ENCODE data around the gene GDF7. TPM values are rescaled to one million over a fixed set of nuclear protein-coding genes. Genes with fewer than 3 reads are reported as not detected.

The GDF7 gene
- total and polyA plus RNA-seq, 2 of the 4 experiments (the other 2 are of a cell fraction) = under 0.01 to 0.02 TPM

GRCh38 chr2:20693317-20693716 is 26.4 kb downstream of the GDF7 start:
- H3K18ac ChIP-seq (ENCODE audit: low read depth, low read length) = no peak overlapping the region
- H3K9me3 ChIP-seq (ENCODE audit: control insufficient read depth, insufficient read depth, low read length) = no peaks in the 10 kb centered on the region
- H4K5ac ChIP-seq (ENCODE audit: low read depth, low read length) = no peak overlapping the region
- H2BK120ac ChIP-seq (ENCODE audit: low read depth, low read length) = no peak overlapping the region
- H3K56ac ChIP-seq (ENCODE audit: extremely low read depth, insufficient read depth, low read length) = no peak overlapping the region
- H4K20me1 ChIP-seq (ENCODE audit: insufficient read depth, low read length) = no peaks in the 10 kb centered on the region
- no peak overlapping the region for H2BK20ac ChIP-seq (ENCODE audit: low read depth, low read length)
- dilution Hi-C loops (cut with HindIII; ENCODE audit: low sequenced_read_pairs, unreplicated experiment) = loop anchor here (25.0 kb wide), 1 partner anchor 244 kb away; no protein-coding TSS in a partner anchor
- TF ChIP-seq, protein P1, sequence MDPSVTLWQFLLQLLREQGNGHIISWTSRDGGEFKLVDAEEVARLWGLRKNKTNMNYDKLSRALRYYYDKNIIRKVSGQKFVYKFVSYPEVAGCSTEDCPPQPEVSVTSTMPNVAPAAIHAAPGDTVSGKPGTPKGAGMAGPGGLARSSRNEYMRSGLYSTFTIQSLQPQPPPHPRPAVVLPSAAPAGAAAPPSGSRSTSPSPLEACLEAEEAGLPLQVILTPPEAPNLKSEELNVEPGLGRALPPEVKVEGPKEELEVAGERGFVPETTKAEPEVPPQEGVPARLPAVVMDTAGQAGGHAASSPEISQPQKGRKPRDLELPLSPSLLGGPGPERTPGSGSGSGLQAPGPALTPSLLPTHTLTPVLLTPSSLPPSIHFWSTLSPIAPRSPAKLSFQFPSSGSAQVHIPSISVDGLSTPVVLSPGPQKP (IDR thresholded peaks at IDR 0.05; ENCODE audit: borderline replicate concordance, low read depth, low read length) = no peak
- TF ChIP-seq USF2 (IDR thresholded peaks at IDR 0.05; ENCODE audit: low read depth, low read length) = no peak
- TF ChIP-seq RAD21 (IDR thresholded peaks at IDR 0.05; ENCODE audit: low read length) = no peak
- no peak for TF ChIP-seq BHLHE40 (IDR thresholded peaks at IDR 0.05; ENCODE audit: low read depth, low read length)
- TF ChIP-seq CTCF (conservative IDR thresholded peaks at IDR 0.05; ENCODE audit: low read depth, low read length) = no peak
- no peak for TF ChIP-seq SMC3 (IDR thresholded peaks at IDR 0.05; ENCODE audit: low read depth, low read length)
- no peak for TF ChIP-seq CHD1 (IDR thresholded peaks at IDR 0.05; ENCODE audit: low read depth, low read length)
- no peak for TF ChIP-seq RCOR1 (IDR thresholded peaks at IDR 0.05; ENCODE audit: insufficient replicate concordance, low read length)
- TF ChIP-seq POLR2A (IDR thresholded peaks at IDR 0.05; ENCODE audit: low read depth, low read length) = no peak
- H3K4me2 ChIP-seq (ENCODE audit: low read depth, low read length) = no peak overlapping the region
- no TSS peak for BruUV-seq (replicated peaks)
- POLR2A ChIA-PET (ENCODE audit: unreplicated experiment) = no interaction called here
- H3K23ac ChIP-seq (ENCODE audit: low read depth, low read length) = no peak overlapping the region
- no peak overlapping the region for H3K14ac ChIP-seq (replicated peaks; ENCODE audit: low read depth, low read length)
- H2AK5ac ChIP-seq (ENCODE audit: low read depth, low read length) = no peak overlapping the region
- no peak overlapping the region for H2AK9ac ChIP-seq (replicated peaks; ENCODE audit: low read depth, low read length, poor library complexity)
- no peak overlapping the region for H2BK15ac ChIP-seq (ENCODE audit: low read depth, low read length)
- H2AFZ ChIP-seq (replicated peaks; ENCODE audit: low read length, poor library complexity) = no peak overlapping the region
- H3K27me3 ChIP-seq (ENCODE audit: control insufficient read depth, insufficient read depth, low read length) = no peaks in the 10 kb centered on the region
- in situ Hi-C loops (cut with MboI; ENCODE audit: low sequenced_read_pairs) = no loop called here
- intact Hi-C loops (cut with micrococcal nuclease) = loop anchor here (5.0 kb wide), 1 partner anchor 59 kb away; no protein-coding TSS in a partner anchor
- ATAC-seq (ENCODE audit: low read depth) (no peak), DNase-seq (no peak)
- no peak overlapping the region for H3K9ac ChIP-seq (ENCODE audit: low read depth, low read length)
- no peak overlapping the region for H4K91ac ChIP-seq (ENCODE audit: insufficient read depth, low read depth, low read length)
- CTCF ChIA-PET = interaction anchor here (1.3 kb wide), 1 partner anchor 32 kb away, joined by 6 read pairs; no protein-coding TSS in a partner anchor
- 82% methylated on average over 1 of the region's 3 CpGs; no CpG with 5 or more reads in 1 of the 2 experiments for WGBS, 2 experiments (ENCODE audit: extremely low coverage in 2 of 2, insufficient read length in 1 of 2)
- H3K79me1 ChIP-seq (ENCODE audit: low read depth in 1 of 2, low read length in 2 of 2) = no peaks in the 10 kb centered on the region
- no peak overlapping the region for H3K27ac ChIP-seq (ENCODE audit: insufficient read depth, low read length)
- no peak overlapping the region for H2BK5ac ChIP-seq (ENCODE audit: low read depth, low read length, poor library complexity, severe bottlenecking)
- H3K9me1 ChIP-seq (ENCODE audit: insufficient read depth, low read length) = no peaks in the 10 kb centered on the region; the same call in 1 of the 2 replicates
- H3K36me3 ChIP-seq (ENCODE audit: control insufficient read depth, insufficient read depth, low read length) = peaks cover 1% of the 10 kb centered on the region; the same call in 1 of the 2 replicates
- 0 out of 2 replicates have a peak, but pooled peaks cover 3% of the 10 kb centered on the region for H3K4me1 ChIP-seq (ENCODE audit: control insufficient read depth, insufficient read depth, low read length)
- H3K4me3 ChIP-seq (ENCODE audit: insufficient read depth, low read depth, low read length) = no peak overlapping the region
- no peak overlapping the region for H4K8ac ChIP-seq (ENCODE audit: low read depth in 2 of 2, low read length in 2 of 2)
- no peak overlapping the region for H3K4ac ChIP-seq (ENCODE audit: low read depth, low read length)

All from IMR-90 (cell line).